Midbrain (tissue), 1 donor: ENCODE results near the gene ERBIN.
"Not testable (repeated sequence)": the region's sequence is repeated elsewhere in the genome, so short reads cannot be mapped to it uniquely, and the experiment has no call there.

Source experiments
- DNase-seq: peaks from one replicate; lab custom pipeline; 2025; lab: John Stamatoyannopoulos, UW

The ERBIN gene

DNA sequence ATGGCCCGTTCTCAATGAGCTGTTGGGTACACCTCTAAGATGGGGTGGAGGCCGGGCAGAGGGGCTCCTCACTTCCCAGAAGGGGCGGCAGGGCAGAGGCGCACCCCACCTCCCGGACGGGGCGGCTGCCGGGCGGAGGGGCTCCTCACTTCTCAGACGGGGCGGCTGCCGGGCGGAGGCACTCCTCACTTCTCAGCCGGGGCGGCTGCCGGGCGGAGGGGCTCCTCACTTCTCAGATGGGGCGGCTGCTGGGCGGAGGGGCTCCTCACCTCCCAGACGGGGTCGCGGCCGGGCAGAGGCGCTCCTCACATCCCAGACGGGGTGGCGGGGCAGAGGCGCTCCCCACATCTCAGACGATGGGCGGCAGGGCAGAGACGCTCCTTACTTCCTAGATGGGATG, 31.3 kb downstream of the ERBIN start:
- not testable (repeated sequence) for DNase-seq

- DNase-seq, result no peak
Observed at GRCh38 chr5:65961633-65962032, 35.3 kb downstream of the ERBIN start.

- DNase-seq, result no peak
Observed at GRCh38 chr5:65967288-65968066, 41.1 kb downstream of the ERBIN start.

- DNase-seq, result no peak
Observed at GRCh38 chr5:65969539-65970393, 43.4 kb downstream of the ERBIN start.

GRCh38 chr5:65970481-65971367, 44.3 kb downstream of the ERBIN start:
- no peak for DNase-seq

DNA sequence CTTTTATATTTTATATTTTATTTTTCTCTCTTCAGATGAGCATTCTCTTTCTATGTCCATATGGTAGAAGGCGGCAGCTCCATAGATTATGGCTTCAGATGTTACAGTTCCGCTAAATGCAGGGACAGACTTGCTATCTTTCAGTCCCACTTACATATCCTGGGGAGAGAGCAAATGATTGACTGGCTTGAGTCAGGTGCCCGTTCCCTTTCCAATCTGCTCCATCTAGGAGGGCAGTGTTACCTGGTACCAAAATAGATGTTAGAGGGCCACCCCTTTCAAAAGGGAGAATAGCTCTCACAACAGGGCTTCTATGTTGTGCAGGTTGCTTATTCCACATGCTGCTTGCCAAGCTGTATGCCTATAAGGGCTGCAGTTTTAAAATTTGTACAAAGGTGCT, 45.3 kb downstream of the ERBIN start:
- no peak for DNase-seq

GRCh38 chr5:65972896-65973295, 46.5 kb downstream of the ERBIN start:
- not testable (repeated sequence) for DNase-seq

GRCh38 chr5:65978251-65978650, 51.9 kb downstream of the ERBIN start:
- DNase-seq, result no peak

DNA sequence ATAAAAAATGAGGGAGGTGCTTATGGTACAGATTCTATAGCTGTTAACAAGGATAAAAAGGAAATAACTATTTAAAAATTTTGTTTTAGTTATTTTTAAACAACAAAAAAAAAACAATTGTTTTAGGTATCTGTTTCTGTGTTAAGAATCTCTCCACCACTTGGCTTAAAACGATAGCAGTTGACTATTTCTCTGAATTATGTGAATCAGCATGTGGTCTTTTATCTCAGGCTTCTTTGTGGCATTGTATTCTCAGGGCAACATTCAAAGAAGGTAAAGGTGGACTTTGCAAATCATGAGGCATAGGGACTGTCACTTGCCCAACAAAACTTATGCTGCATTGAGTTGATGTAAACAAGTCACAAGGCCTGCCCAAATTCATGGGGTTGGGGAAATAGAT, 55.2 kb downstream of the ERBIN start:
- no peak for DNase-seq

GRCh38 chr5:65981969-65982619, 55.7 kb downstream of the ERBIN start:
- DNase-seq, result no peak

GRCh38 chr5:65982635-65983034, 56.3 kb downstream of the ERBIN start:
- no peak for DNase-seq

DNA sequence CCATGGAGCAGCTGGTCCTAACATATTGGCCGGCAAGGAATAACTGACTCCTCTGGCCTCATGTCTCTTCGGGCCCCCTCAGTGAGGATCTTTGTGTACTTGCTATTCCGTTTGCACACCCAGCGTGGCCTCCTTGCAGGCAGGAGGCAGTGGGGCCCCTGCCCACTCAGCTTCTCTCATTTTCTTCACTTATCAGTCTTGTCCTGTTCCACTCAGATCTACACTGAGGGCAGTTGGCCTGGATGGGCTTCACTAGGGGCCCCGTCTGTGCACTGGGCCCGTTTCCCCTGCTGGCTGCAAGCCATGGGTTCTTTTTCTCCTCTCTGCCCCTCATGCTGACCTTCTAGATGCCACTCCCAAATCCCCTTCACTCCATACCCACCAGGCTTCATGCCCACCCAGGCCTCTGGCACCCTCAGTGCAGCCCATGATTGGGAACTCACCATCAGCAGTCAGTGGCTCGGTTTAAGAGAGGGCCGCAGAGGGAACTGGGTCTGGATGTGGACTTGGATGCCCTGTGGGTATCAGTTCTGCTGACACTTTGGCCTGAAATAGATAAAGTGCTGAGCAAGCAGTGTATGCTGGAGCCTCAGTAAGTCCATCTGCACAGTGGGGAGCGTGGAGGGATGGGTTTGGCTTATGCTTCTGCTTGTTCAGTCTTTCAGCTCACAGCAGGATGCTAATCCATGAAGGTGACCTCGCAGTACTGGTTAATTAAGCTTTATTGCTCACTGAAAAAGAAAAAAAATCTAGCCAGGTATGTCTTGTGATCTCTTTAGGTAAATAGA, 57.9 kb downstream of the ERBIN start:
- DNase-seq, result no peak

GRCh38 chr5:65986050-65986451, 59.7 kb downstream of the ERBIN start:
- no peak for DNase-seq

DNA sequence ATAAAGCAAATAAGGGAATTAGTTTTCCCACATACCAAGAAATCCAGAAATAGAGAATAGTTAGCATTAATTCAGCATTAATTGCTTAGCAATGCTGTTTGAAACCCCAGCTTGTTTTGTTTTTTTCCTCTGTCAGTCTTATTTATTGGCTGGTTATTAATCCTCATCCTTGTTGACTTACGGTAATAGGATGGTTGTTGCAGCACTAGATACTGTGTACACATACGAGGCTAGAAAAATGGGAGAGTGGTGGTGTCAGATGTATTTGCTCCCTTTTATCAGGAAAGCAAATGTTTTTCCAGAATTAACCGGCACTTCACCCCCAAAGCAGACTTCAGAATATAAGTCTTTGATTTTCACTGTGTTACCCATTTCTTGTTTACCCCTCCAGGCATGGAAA, 60.4 kb downstream of the ERBIN start:
- DNase-seq, result no peak

- DNase-seq, result no peak
Observed at GRCh38 chr5:65987982-65988381, 61.6 kb downstream of the ERBIN start.

DNA sequence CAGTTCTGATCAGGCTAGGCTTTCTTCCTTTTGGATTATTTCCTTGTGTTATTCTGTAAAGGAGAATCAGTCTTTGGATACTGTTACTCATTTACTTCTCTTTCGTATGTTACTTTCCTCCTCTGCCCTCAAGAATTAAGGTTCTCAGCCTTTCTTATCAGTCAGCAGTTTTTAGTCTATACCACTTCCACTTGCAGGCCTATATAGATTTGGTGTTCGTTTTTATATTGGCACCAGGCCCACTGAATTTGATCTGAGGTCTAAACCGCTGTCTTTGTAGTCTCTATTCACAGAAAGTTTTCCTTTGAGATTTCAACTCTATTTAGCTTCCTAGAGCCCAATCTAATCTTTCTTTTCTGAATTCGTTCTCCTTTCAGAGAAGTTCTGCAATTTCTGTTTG, 62.8 kb downstream of the ERBIN start:
- DNase-seq, result no peak

GRCh38 chr5:65992630-65993029, 66.3 kb downstream of the ERBIN start:
- DNase-seq, result no peak

DNA sequence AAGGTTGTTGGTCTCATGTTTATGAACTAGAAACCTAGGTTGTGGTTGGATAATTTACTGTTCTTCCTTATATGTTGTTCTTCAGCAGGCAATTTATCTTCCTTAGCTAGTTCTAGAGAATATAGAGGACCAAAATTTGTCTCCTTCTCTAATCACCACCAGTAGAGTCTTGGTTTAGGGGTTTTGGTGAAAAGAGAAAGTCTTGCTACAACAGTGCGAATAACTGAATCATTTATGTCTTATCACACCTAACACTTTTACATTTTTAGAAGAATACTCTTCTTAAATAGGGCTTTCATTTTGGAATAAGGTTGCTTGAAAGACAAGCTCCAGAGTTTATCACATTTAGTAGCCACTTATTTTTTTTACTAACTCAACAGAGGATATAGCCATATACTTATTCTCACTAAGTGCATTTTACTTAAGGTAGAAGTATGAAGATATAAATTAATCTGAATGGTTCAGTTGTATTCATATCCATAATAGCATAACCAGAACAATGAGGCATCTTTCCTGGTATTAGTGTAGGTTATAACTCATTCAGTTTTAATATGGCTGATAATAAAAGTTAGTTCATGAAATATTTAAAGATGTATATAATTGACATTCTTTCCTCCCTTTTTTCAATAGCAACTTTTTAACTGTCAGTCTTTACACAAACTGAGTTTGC, 67.9 kb downstream of the ERBIN start:
- DNase-seq, result no peak

- no peak for DNase-seq
Observed at GRCh38 chr5:65999061-65999723, 72.8 kb downstream of the ERBIN start.

DNA sequence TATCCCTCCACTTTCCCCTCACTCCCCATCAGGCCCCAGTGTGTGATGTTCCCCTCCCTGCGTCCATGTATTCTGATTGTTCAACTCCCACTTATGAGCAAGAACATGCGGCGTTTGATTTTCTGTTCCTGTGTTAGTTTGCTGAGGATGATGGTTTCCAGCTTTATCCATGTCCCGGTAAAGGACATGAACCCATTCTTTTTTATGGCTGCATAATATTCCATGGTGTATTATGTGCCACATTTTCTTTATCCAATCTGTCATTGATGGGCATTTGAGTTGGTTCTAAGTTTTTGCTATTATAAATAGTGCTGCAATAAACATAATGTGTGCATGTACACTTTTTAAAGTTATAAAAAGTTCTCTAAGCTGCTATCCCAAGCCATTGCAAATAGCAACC, 75.6 kb downstream of the ERBIN start:
- DNase-seq, result no peak
